K562 (cell line): ENCODE data around the gene CRADD. TPM values are rescaled to one million over a fixed set of nuclear protein-coding genes. Genes with fewer than 3 reads are reported as not detected.

Experiments
- ATAC-seq: fragments of 200-7000 bp; cut with Tn5 transposase; 3 replicates; pipeline ENCODE4 v1.9.1; 2020; ENCODE audit warnings: moderate library complexity
- BruUV-seq: library from RNA; stranded (reverse); fragments of 400-500 nt; replicated peaks from 2 replicates; lab custom pipeline; 2021; lab: Mats Ljungman, UMichigan
- CTCF ChIA-PET: fragments of 300-600 bp; formaldehyde crosslinking; extraction: SDS; loops from one replicate; lab custom pipeline; 2021; ENCODE audit warnings: low intra/inter-chr PET ratio; lab: Yijun Ruan, JAX
- POLR2A ChIA-PET: fragments of 300-600, 350-650 bp; sonication (Branson Sonifier 250); formaldehyde crosslinking; extraction: SDS; loops from one replicate; lab custom pipeline; 2021; ENCODE audit warnings: antibody characterized with exemption, inconsistent platforms; lab: Yijun Ruan, JAX
- DNase-seq, 4 experiments: peaks; one replicate each; pipeline versions ENCODE4 v3.0.0 to v3.0.0-alpha.2; 2011 to 2018; ENCODE audit warnings: low spot score in 3 of 4, mixed read lengths in 3 of 4; ENCODE audit errors: extremely low read depth in 1 of 4
- FAIRE-seq: peaks from 2 replicates; lab custom pipeline; 2011; peaks lifted over from hg19 to GRCh38; lab: Jason Lieb, UNC
- H2AFZ ChIP-seq: 2 replicates; pipeline ENCODE4 v1.6.0; 2011; ENCODE audit warnings: low read depth, low read length, control low read depth, inconsistent platforms
- H3K27ac ChIP-seq: fragments of 200-600 bp; 3 replicates; pipeline ENCODE4 v1.8.0; 2011; ENCODE audit warnings: low read depth, mild to moderate bottlenecking, control low read depth, inconsistent platforms, low read length, moderate library complexity, mixed read lengths; ENCODE audit errors: extremely low read depth
- H3K27me3 ChIP-seq, 2 experiments: fragments of 300-600 bp in 1 of 2; 2 replicates in 1 of 2; 3 replicates in 1 of 2; pipeline versions ENCODE4 v1.6.0 to v1.8.0; 2011; ENCODE audit warnings: inconsistent platforms in 2 of 2, low read length in 2 of 2, mild to moderate bottlenecking in 1 of 2, mixed read lengths in 1 of 2, moderate library complexity in 1 of 2; ENCODE audit not compliant: control insufficient read depth in 2 of 2, insufficient read depth in 2 of 2
- H3K36me3 ChIP-seq: fragments of 300-600 bp; 3 replicates; pipeline ENCODE4 v1.8.0; 2011; ENCODE audit warnings: mild to moderate bottlenecking, low read length, inconsistent platforms; ENCODE audit not compliant: control insufficient read depth, insufficient read depth
- H3K4me1 ChIP-seq, 2 experiments: fragments of 200-600 bp in 1 of 2; replicated peaks in 1 of 2; 2 replicates in 1 of 2; 3 replicates in 1 of 2; pipeline versions ENCODE4 v1.5.1 to v1.8.0; 2011; ENCODE audit warnings: inconsistent platforms in 2 of 2, low read length in 2 of 2, mild to moderate bottlenecking in 1 of 2, mixed read lengths in 1 of 2, moderate library complexity in 1 of 2; ENCODE audit not compliant: control insufficient read depth in 2 of 2, insufficient read depth in 2 of 2
- H3K4me2 ChIP-seq: 2 replicates; pipeline ENCODE4 v1.6.1; 2011; ENCODE audit warnings: low read length, control low read depth, inconsistent platforms, mixed read lengths; ENCODE audit not compliant: insufficient read depth
- H3K4me3 ChIP-seq: fragments of 200-600 bp; sonication (generic), shearing (Covaris generic); 2 replicates; pipeline ENCODE4 v1.5.1; 2016; ENCODE audit warnings: control low read depth, inconsistent platforms
- H3K79me2 ChIP-seq: fragments of 200-600 bp; 3 replicates; pipeline ENCODE4 v1.8.0; 2011; ENCODE audit warnings: low read length, inconsistent platforms; ENCODE audit not compliant: control insufficient read depth, insufficient read depth
- H3K9ac ChIP-seq, 2 experiments: 2 replicates each; pipeline versions ENCODE4 v1.6.0 to v1.6.1; 2011; ENCODE audit warnings: low read depth in 2 of 2, low read length in 2 of 2, control low read depth in 1 of 2, inconsistent platforms in 1 of 2, mild to moderate bottlenecking in 1 of 2, mixed read lengths in 1 of 2; ENCODE audit not compliant: insufficient read depth in 1 of 2
- H3K9me1 ChIP-seq: one replicate; pipeline ENCODE4 v1.6.0; 2011; ENCODE audit warnings: inconsistent platforms, mild to moderate bottlenecking, low read length, moderate library complexity; ENCODE audit not compliant: control insufficient read depth, insufficient read depth
- H3K9me3 ChIP-seq: replicated peaks from 2 replicates; pipeline ENCODE4 v1.5.1; 2011; ENCODE audit warnings: low read depth, low read length, inconsistent platforms; ENCODE audit not compliant: control insufficient read depth, insufficient read depth
- H4K20me1 ChIP-seq: replicated peaks from 2 replicates; pipeline ENCODE4 v1.6.1; 2011; ENCODE audit warnings: low read length, inconsistent platforms, mixed read lengths; ENCODE audit not compliant: control insufficient read depth, insufficient read depth
- FOXP4 ChIP-seq: sonication (generic); formaldehyde crosslinking; IDR thresholded peaks from 2 replicates; pipeline ENCODE4 v1.8.0; 2022; ENCODE audit warnings: mild to moderate bottlenecking, missing genetic modification reagents, borderline replicate concordance
- RBM14 ChIP-seq: fragments of 200-400 bp; formaldehyde crosslinking; IDR thresholded peaks from 2 replicates; pipeline ENCODE4 v1.6.1; 2018; ENCODE audit warnings: low read depth, mild to moderate bottlenecking, low read length, moderate library complexity, borderline replicate concordance; ENCODE audit not compliant: insufficient read depth
- RERE ChIP-seq: sonication (generic); formaldehyde crosslinking; IDR thresholded peaks from 2 replicates; pipeline ENCODE4 v1.8.0; 2023; ENCODE audit warnings: missing genetic modification reagents, mild to moderate bottlenecking, borderline replicate concordance
- SRF ChIP-seq, 2 experiments: fragments of 250-450, 450-650 bp in 1 of 2; sonication (Bioruptor Pico) in 1 of 2; sonication (generic) in 1 of 2; formaldehyde crosslinking; IDR thresholded peaks; 2 replicates each; pipeline versions ENCODE4 v1.5.0 to v1.5.1; 2020 to 2022; ENCODE audit warnings: mild to moderate bottlenecking in 1 of 2, missing genetic modification reagents in 1 of 2
- TAF15 ChIP-seq: fragments of 200-400 bp; formaldehyde crosslinking; IDR thresholded peaks from 2 replicates; pipeline ENCODE4 v1.6.1; 2017; ENCODE audit warnings: mild to moderate bottlenecking, low read depth, low read length, moderate library complexity
- THRA ChIP-seq: fragments of 450-650 bp; IDR thresholded peaks from 2 replicates; pipeline ENCODE4 v1.6.1; 2017; ENCODE audit warnings: mild to moderate bottlenecking, moderate library complexity
- ZNF280A ChIP-seq: fragments of 450-650 bp; IDR thresholded peaks from 2 replicates; pipeline ENCODE4 v1.6.1; 2018; ENCODE audit warnings: mild to moderate bottlenecking, low read depth; ENCODE audit not compliant: partially characterized antibody
- ZSCAN32 ChIP-seq: fragments of 450-650 bp; formaldehyde crosslinking; IDR thresholded peaks from 2 replicates; pipeline ENCODE4 v1.4.0; 2020; ENCODE audit warnings: mild to moderate bottlenecking, moderate library complexity
- WGBS: fragments of 100-300 bp; shearing (Covaris generic); methylation state at CpG from one replicate; pipeline ENCODE4 v1.1.6; 2016; ENCODE audit warnings: low coverage, mixed read lengths; ENCODE audit not compliant: insufficient coverage; ENCODE audit errors: missing lambda C conversion rate; 5-methylcytosine and 5-hydroxymethylcytosine counted together
- in situ Hi-C: fragments of 300-500 bp; cut with MboI; formaldehyde crosslinking; loops from 4 replicates; pipeline ENCODE4 v1.15.0; 2018; ENCODE audit warnings: inconsistent platforms, mixed read lengths
- intact Hi-C: fragments of 100-400 bp; cut with micrococcal nuclease; formaldehyde crosslinking; loops from 2 replicates; pipeline ENCODE4 v1.14.2; 2022
- polyA plus RNA-seq, 8 experiments: library from polyadenylated mRNA; depleted of rRNA in 4 of 8; stranded (reverse) in 5 of 8; unstranded in 3 of 8; fragments of >200 nt; fragmentation: Nextera tagmentation in 2 of 8; fragmentation: Illumina TruSeq in 1 of 8; extraction: Ambion mirVana in 2 of 8; extraction: Trizol in 1 of 8; gene quantifications; 2 replicates each; pipeline versions ENCODE4 v1.2.1 to v1.2.3, GENCODE V29; 2011 to 2014; ENCODE audit warnings: inconsistent platforms in 1 of 8, missing spikeins in 1 of 8
- total RNA-seq, 7 experiments: library from RNA; depleted of rRNA in 6 of 7; stranded (reverse); fragments of >200 nt in 6 of 7; fragmentation: Illumina TruSeq in 2 of 7; extraction: Trizol in 2 of 7; gene quantifications; 2 replicates each; pipeline versions ENCODE4 v1.2.1 to v1.2.3, GENCODE V29; 2011 to 2021; ENCODE audit warnings: low replicate concordance in 1 of 7

The CRADD gene
- total and polyA plus RNA-seq, 9 of the 15 experiments (the other 6 are each of a cell fraction or from before 2014, with no cell fraction given) = 20.5 to 41.1 (median 25.9) TPM

- TF ChIP-seq ZNF280A (no peak), SRF (CRISPR knock-in tag; IDR thresholded peaks at IDR 0.05) (peak in 1 of 2 experiments; percentile 51; a peak in 1 of 4 replicates), ZSCAN32 (CRISPR knock-in tag) (no peak)
Observed at GRCh38 chr12:93727195-93727811, 50.1 kb downstream of the CRADD start (continued).

- Histone ChIP-seq H2AFZ (no peak overlapping the region), H3K4me1 (no peaks in the 10 kb centered on the region; a peak in 3 of 5 replicates), H3K9me3 (no peaks in the 10 kb centered on the region), H3K9ac (no peak overlapping the region), H3K27me3 (no peaks in the 10 kb centered on the region), H3K4me2 (no peak overlapping the region), H3K79me2 (no peaks in the 10 kb centered on the region), H3K4me3 (no peak overlapping the region), H3K9me1 (no peaks in the 10 kb centered on the region), H3K27ac (no peak overlapping the region), H4K20me1 (no peaks in the 10 kb centered on the region), H3K36me3 (no peaks in the 10 kb centered on the region)
- 66% methylated on average over 4 of the region's 4 CpGs for WGBS
- in situ Hi-C loops = no loop called here
- ChIA-PET CTCF (no interaction called here), POLR2A (interaction anchor here (0.7 to 1.9 kb wide), 5 partner anchors 7 to 21 kb away, joined by 3 to 7 read pairs (median 5); no protein-coding TSS in a partner anchor)
- FAIRE-seq (no peak), ATAC-seq (peak; percentile 33; the same call in 2 of the 3 replicates), DNase-seq (no peak)
- intact Hi-C loops = no loop called here
- no TSS peak for BruUV-seq
- TF ChIP-seq RBM14 (no peak), THRA (no peak), FOXP4 (CRISPR knock-in tag) (no peak), RERE (CRISPR knock-in tag) (no peak), TAF15 (no peak)
Observed at GRCh38 chr12:93727911-93728310, 50.7 kb downstream of the CRADD start.
